SK-N-SH (cell line): Measurements from ENCODE around the gene MACROD1. TPM values are rescaled to one million over a fixed set of nuclear protein-coding genes. Genes with fewer than 3 reads are reported as not detected.

Source experiments
- CTCF ChIA-PET: fragments of 300-600, 350-600 bp; formaldehyde crosslinking; extraction: SDS; loops from one replicate; lab custom pipeline; 2021; lab: Yijun Ruan, JAX
- POLR2A ChIA-PET: fragments of 350-600 bp; sonication (Branson Sonifier 250); formaldehyde crosslinking; extraction: SDS; loops from one replicate; lab custom pipeline; 2020; ENCODE audit warnings: antibody characterized with exemption, inconsistent platforms; lab: Yijun Ruan, JAX
- DNase-seq: peaks from one replicate; pipeline ENCODE4 v3.0.0; 2012
- H2AFZ ChIP-seq: fragments of 200-600 bp; sonication (generic); 2 replicates; pipeline ENCODE4 v1.8.1; 2016; ENCODE audit warnings: antibody characterized with exemption, mild to moderate bottlenecking, low read depth
- H3F3A ChIP-seq: fragments of 200-600 bp; sonication (generic); replicated peaks from 2 replicates; pipeline ENCODE3; 2016; ENCODE audit warnings: antibody characterized with exemption, mild to moderate bottlenecking; ENCODE audit not compliant: insufficient read depth
- H3K27ac ChIP-seq, 2 experiments: fragments of 200-500 bp in 1 of 2; fragments of 200-600 bp in 1 of 2; sonication (Bioruptor generic) in 1 of 2; sonication (generic), shearing (Covaris generic) in 1 of 2; 2 replicates each; pipeline versions ENCODE4 v1.5.1 to v1.6.1; 2014 to 2016; ENCODE audit warnings: low read depth in 2 of 2, inconsistent platforms in 1 of 2, low read length in 1 of 2, mild to moderate bottlenecking in 1 of 2, mixed read lengths in 1 of 2
- H3K27me3 ChIP-seq: fragments of 200-600 bp; sonication (generic), shearing (Covaris generic); 2 replicates; pipeline ENCODE4 v1.6.1; 2016; ENCODE audit warnings: mixed run types; ENCODE audit not compliant: insufficient read depth
- H3K36me3 ChIP-seq, 2 experiments: fragments of 200-500 bp in 1 of 2; fragments of 200-600 bp in 1 of 2; sonication (Bioruptor generic) in 1 of 2; sonication (generic) in 1 of 2; replicated peaks in 1 of 2; 2 replicates each; pipeline versions ENCODE3 to v1.5.1; 2014 to 2016; ENCODE audit warnings: low read length in 1 of 2, mild to moderate bottlenecking in 1 of 2; ENCODE audit not compliant: insufficient read depth in 2 of 2, control insufficient read depth in 1 of 2
- H3K4me1 ChIP-seq, 2 experiments: fragments of 200-500 bp in 1 of 2; fragments of 200-600 bp in 1 of 2; sonication (Bioruptor generic) in 1 of 2; sonication (generic), shearing (Covaris generic) in 1 of 2; 2 replicates each; pipeline versions ENCODE4 v1.5.1 to v1.6.1; 2014 to 2016; ENCODE audit warnings: low read depth in 1 of 2, low read length in 1 of 2, mixed run types in 1 of 2; ENCODE audit not compliant: insufficient read depth in 2 of 2, control insufficient read depth in 1 of 2
- H3K4me2 ChIP-seq: fragments of 200-600 bp; sonication (generic), shearing (Covaris generic); 2 replicates; pipeline ENCODE4 v1.6.1; 2017; ENCODE audit warnings: mixed run types
- H3K4me3 ChIP-seq, 2 experiments: fragments of 200-500 bp in 1 of 2; fragments of 200-600 bp in 1 of 2; sonication (Bioruptor generic) in 1 of 2; sonication (generic), shearing (Covaris generic) in 1 of 2; 2 replicates each; pipeline versions ENCODE4 v1.5.1 to v1.8.1; 2014 to 2016; ENCODE audit warnings: low read depth in 2 of 2, inconsistent platforms in 1 of 2, low read length in 1 of 2, mild to moderate bottlenecking in 1 of 2, mixed read lengths in 1 of 2, moderate library complexity in 1 of 2
- H3K79me2 ChIP-seq: fragments of 200-600 bp; sonication (generic); 2 replicates; pipeline ENCODE4 v1.8.1; 2017; ENCODE audit warnings: mild to moderate bottlenecking; ENCODE audit not compliant: insufficient read depth
- H3K9ac ChIP-seq: fragments of 200-600 bp; sonication (generic); 2 replicates; pipeline ENCODE4 v1.6.1; 2017; ENCODE audit warnings: mixed run types
- H3K9me2 ChIP-seq: fragments of 200-600 bp; sonication (generic); 2 replicates; pipeline ENCODE4 v1.6.1; 2017; ENCODE audit warnings: mixed run types
- H3K9me3 ChIP-seq: fragments of 200-600 bp; sonication (generic); 2 replicates; pipeline ENCODE4 v1.6.1; 2017; ENCODE audit warnings: mixed run types, mild to moderate bottlenecking, moderate library complexity
- H4K20me1 ChIP-seq: fragments of 200-600 bp; sonication (generic); 2 replicates; pipeline ENCODE4 v1.6.1; 2017; ENCODE audit warnings: mild to moderate bottlenecking, mixed run types; ENCODE audit not compliant: insufficient read depth
- CTCF ChIP-seq: fragments of 200-600 bp; sonication (generic); IDR thresholded peaks from 2 replicates; pipeline ENCODE4 v1.6.1; 2017; ENCODE audit warnings: antibody characterized with exemption, mild to moderate bottlenecking, moderate library complexity
- EP300 ChIP-seq, 2 experiments: IDR thresholded peaks; 2 replicates each; pipeline versions ENCODE4 v1.4.0 to v1.6.1; 2012; ENCODE audit warnings: borderline replicate concordance in 1 of 2, low read depth in 1 of 2, low read length in 1 of 2
- FOSL2 ChIP-seq: IDR thresholded peaks from 2 replicates; pipeline ENCODE4 v1.4.0; 2012; ENCODE audit warnings: low read depth, mild to moderate bottlenecking, moderate library complexity, borderline replicate concordance
- GABPA ChIP-seq: IDR thresholded peaks from 2 replicates; pipeline ENCODE4 v1.4.0; 2012; ENCODE audit warnings: low read depth, mild to moderate bottlenecking
- JUND ChIP-seq: IDR thresholded peaks from 2 replicates; pipeline ENCODE4 v1.4.0; 2012
- MAX ChIP-seq: IDR thresholded peaks from 2 replicates; pipeline ENCODE4 v1.4.0; 2012; ENCODE audit warnings: low read depth
- MEF2A ChIP-seq: IDR thresholded peaks from 2 replicates; pipeline ENCODE4 v1.4.0; 2012; ENCODE audit warnings: low read depth, borderline replicate concordance
- NFIC ChIP-seq: IDR thresholded peaks from 2 replicates; pipeline ENCODE4 v1.4.0; 2012; ENCODE audit warnings: borderline replicate concordance
- RCOR1 ChIP-seq: fragments of 150-350 bp; IDR thresholded peaks from 2 replicates; pipeline ENCODE4 v1.6.1; 2017; ENCODE audit warnings: antibody characterized with exemption, low read length
- RXRA ChIP-seq: IDR thresholded peaks from 2 replicates; pipeline ENCODE4 v1.4.0; 2012; ENCODE audit warnings: low read depth, mild to moderate bottlenecking, borderline replicate concordance
- SMC3 ChIP-seq: IDR thresholded peaks from 2 replicates; pipeline ENCODE4 v1.6.1; 2012; ENCODE audit warnings: low read depth, low read length, improper control_type of control experiment
- TAF1 ChIP-seq: IDR thresholded peaks from 2 replicates; pipeline ENCODE4 v1.6.1; 2012; ENCODE audit warnings: low read depth, mild to moderate bottlenecking, low read length, moderate library complexity, borderline replicate concordance
- WGBS: methylation state at CpG from one replicate; pipeline ENCODE4 v1.1.6; 2017; ENCODE audit warnings: low lambda C conversion rate; 5-methylcytosine and 5-hydroxymethylcytosine counted together
- polyA plus RNA-seq, 3 experiments: library from polyadenylated mRNA; depleted of rRNA; stranded (reverse); fragments of >200 nt; gene quantifications; 2 replicates each; pipeline ENCODE4 v1.2.3, GENCODE V29; 2012
- TF ChIP-seq, protein P1 (sequence below): IDR thresholded peaks from 2 replicates; pipeline ENCODE4; 2012
- TF ChIP-seq, protein P2 (sequence below): fragments of 150-350 bp; IDR thresholded peaks from 2 replicates; pipeline ENCODE4 v1.6.1; 2016; ENCODE audit warnings: mild to moderate bottlenecking, low read depth, low read length
- TF ChIP-seq, protein P3 (sequence below): IDR thresholded peaks from 2 replicates; pipeline ENCODE4 v1.4.0; 2012; ENCODE audit warnings: low read depth, borderline replicate concordance

The MACROD1 gene
- polyA plus RNA-seq, 1 of the 3 experiments (the other 2 are of a cell fraction) = 49.1 TPM

GRCh38 chr11:64161037-64161436 is 4.9 kb downstream of the MACROD1 start:
- H3K4me1 ChIP-seq = peaks cover 8 to 27% of the 10 kb centered on the region in 2 experiments; a peak in 3 of 4 replicates
- no peak for DNase-seq
- H2AFZ ChIP-seq = no peak overlapping the region
- H3K36me3 ChIP-seq = no peaks in the 10 kb centered on the region
- POLR2A ChIA-PET = no interaction called here
- H3K79me2 ChIP-seq = peaks cover 7% of the 10 kb centered on the region; the same call in 1 of the 2 replicates
- H3K27me3 ChIP-seq = no peaks in the 10 kb centered on the region
- TF ChIP-seq EP300 (IDR thresholded peaks at IDR 0.05; ENCODE audit: borderline replicate concordance in 1 of 2, low read depth in 1 of 2, low read length in 1 of 2) = no peak
- TF ChIP-seq TAF1 = no peak
- TF ChIP-seq SMC3 = no peak
- no peak for TF ChIP-seq MEF2A
- TF ChIP-seq CTCF = no peak
- TF ChIP-seq RXRA = no peak
- TF ChIP-seq, all 33 proteins: peak for 0
- no peaks in the 10 kb centered on the region for H3F3A ChIP-seq
- H3K27ac ChIP-seq = no peak overlapping the region
- WGBS = 99% methylated on average over 10 of the region's 10 CpGs
- H4K20me1 ChIP-seq = no peaks in the 10 kb centered on the region
- H3K9me3 ChIP-seq = no peaks in the 10 kb centered on the region
- no peak overlapping the region for H3K9ac ChIP-seq
- CTCF ChIA-PET = interaction anchor here (7.2 kb wide), 1 partner anchor 10 kb away, joined by 61 read pairs; no protein-coding TSS in a partner anchor
- H3K4me2 ChIP-seq = no peak overlapping the region
- no peak overlapping the region for H3K4me3 ChIP-seq
- no peaks in the 10 kb centered on the region for H3K9me2 ChIP-seq

DNA sequence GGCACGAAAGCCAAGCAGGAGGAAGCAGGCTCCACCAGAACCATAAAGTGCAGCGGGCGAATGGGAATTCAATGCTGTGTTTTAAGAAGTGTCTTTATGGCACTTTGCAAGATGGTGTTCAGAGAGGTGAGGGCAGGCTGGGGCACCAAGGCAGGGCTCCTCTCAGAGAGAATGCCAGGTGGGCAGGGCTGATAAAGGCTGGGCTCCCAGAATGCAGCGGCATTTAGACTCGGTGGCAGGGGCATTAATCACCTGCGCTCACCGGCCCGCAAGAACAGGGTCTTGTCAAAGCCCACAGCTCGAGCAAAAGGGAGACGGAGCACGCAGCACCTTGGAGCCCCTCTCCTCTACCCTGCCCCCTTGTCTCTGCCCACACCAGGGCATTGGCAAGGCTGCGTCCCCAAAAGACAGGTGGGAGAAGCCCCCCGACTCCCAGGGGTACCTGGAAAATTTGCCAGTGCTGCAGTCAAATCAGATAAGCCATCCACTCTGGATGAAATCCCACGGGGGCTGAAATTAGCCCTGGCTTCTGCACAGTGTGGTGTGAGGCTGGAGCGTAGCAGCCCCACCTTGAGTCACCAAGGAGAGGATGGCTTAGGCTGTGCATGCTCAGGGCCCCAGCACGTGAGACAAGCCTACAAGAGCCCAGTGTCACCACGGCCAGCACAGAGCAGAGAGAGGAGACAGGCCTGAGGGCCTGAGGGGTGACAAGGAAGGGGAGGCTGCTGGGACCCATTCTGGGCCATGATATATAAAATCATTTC is 8.1 kb downstream of the MACROD1 start:
- WGBS = 95% methylated on average over 17 of the region's 17 CpGs
- Histone ChIP-seq H3K9me2 (no peaks in the 10 kb centered on the region), H3K4me2 (no peak overlapping the region), H3K27me3 (no peaks in the 10 kb centered on the region), H3F3A (no peaks in the 10 kb centered on the region), H3K4me3 (no peak overlapping the region), H4K20me1 (no peaks in the 10 kb centered on the region), H3K9ac (no peak overlapping the region), H3K79me2 (no peaks in the 10 kb centered on the region), H3K36me3 (no peaks in the 10 kb centered on the region), H3K9me3 (no peaks in the 10 kb centered on the region), H3K27ac (no peak overlapping the region; a peak in 1 of 4 replicates), H2AFZ (no peak overlapping the region), H3K4me1 (peaks cover 0 to 22% of the 10 kb centered on the region in 2 experiments; a peak in 1 of 4 replicates)
- ChIA-PET POLR2A (no interaction called here), CTCF (no interaction called here)
- no peak for DNase-seq
- TF ChIP-seq, protein P1, sequence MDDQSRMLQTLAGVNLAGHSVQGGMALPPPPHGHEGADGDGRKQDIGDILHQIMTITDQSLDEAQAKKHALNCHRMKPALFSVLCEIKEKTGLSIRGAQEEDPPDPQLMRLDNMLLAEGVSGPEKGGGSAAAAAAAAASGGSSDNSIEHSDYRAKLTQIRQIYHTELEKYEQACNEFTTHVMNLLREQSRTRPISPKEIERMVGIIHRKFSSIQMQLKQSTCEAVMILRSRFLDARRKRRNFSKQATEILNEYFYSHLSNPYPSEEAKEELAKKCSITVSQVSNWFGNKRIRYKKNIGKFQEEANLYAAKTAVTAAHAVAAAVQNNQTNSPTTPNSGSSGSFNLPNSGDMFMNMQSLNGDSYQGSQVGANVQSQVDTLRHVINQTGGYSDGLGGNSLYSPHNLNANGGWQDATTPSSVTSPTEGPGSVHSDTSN = no peak
- no peak for TF ChIP-seq FOSL2
- TF ChIP-seq EP300 (IDR thresholded peaks at IDR 0.05; ENCODE audit: borderline replicate concordance in 1 of 2, low read depth in 1 of 2, low read length in 1 of 2) = no peak
- TF ChIP-seq, protein P2, sequence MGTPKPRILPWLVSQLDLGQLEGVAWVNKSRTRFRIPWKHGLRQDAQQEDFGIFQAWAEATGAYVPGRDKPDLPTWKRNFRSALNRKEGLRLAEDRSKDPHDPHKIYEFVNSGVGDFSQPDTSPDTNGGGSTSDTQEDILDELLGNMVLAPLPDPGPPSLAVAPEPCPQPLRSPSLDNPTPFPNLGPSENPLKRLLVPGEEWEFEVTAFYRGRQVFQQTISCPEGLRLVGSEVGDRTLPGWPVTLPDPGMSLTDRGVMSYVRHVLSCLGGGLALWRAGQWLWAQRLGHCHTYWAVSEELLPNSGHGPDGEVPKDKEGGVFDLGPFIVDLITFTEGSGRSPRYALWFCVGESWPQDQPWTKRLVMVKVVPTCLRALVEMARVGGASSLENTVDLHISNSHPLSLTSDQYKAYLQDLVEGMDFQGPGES = no peak
- TF ChIP-seq, protein P3, sequence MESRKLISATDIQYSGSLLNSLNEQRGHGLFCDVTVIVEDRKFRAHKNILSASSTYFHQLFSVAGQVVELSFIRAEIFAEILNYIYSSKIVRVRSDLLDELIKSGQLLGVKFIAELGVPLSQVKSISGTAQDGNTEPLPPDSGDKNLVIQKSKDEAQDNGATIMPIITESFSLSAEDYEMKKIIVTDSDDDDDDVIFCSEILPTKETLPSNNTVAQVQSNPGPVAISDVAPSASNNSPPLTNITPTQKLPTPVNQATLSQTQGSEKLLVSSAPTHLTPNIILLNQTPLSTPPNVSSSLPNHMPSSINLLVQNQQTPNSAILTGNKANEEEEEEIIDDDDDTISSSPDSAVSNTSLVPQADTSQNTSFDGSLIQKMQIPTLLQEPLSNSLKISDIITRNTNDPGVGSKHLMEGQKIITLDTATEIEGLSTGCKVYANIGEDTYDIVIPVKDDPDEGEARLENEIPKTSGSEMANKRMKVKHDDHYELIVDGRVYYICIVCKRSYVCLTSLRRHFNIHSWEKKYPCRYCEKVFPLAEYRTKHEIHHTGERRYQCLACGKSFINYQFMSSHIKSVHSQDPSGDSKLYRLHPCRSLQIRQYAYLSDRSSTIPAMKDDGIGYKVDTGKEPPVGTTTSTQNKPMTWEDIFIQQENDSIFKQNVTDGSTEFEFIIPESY = no peak
- no peak for TF ChIP-seq GABPA
- no peak for TF ChIP-seq MAX
- no peak for TF ChIP-seq SMC3
- no peak for TF ChIP-seq RCOR1
- no peak for TF ChIP-seq JUND
- TF ChIP-seq RXRA = no peak
- TF ChIP-seq NFIC = no peak
